ENCODE data around the gene NCKAP1. TPM values are rescaled to one million over a fixed set of nuclear protein-coding genes. Genes with fewer than 3 reads are reported as not detected.

NCKAP1 gene
- total and polyA plus RNA-seq, 4 donors = 16.1 to 64.2 (median 24.4) TPM

DNA sequence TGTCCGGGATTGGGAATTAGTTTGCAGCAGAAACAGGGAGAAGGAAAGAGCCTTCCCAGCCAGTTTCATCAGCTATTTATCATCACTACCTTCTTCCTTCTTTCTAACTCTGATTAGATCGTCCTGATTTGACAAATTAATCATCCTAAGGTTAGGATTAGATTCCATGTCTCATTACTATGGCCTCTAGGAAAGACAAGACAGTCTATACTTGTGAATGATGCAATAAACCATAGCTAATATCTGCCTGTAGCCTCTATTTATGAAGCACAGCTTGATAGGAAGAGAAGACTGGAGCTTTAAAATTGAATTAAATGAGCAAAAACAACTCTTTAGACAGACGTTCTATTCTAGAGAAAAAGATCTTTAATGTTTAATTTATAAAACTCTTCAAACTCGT lies 146.6 kb downstream of the NCKAP1 start:
- no peaks in the 10 kb centered on the region for H3K36me3 ChIP-seq (ENCODE audit: control insufficient read depth in 4 of 4, insufficient read depth in 3 of 4, low read depth in 1 of 4, low read length in 3 of 4)
- H3K4me3 ChIP-seq (ENCODE audit: low read depth in 1 of 3, low read length in 3 of 3) = no peak overlapping the region
- H3K27ac ChIP-seq (ENCODE audit: low read depth in 1 of 2, low read length in 2 of 2) = no peak overlapping the region
- H3K9ac ChIP-seq (ENCODE audit: low read depth in 1 of 2, low read length in 2 of 2) = no peak overlapping the region
- no peaks in the 10 kb centered on the region for H3K27me3 ChIP-seq (ENCODE audit: control insufficient read depth in 4 of 4, insufficient read depth in 4 of 4, low read length in 3 of 4)
- WGBS = 61% methylated on average over 4 of the region's 4 CpGs
- H3K9me3 ChIP-seq (ENCODE audit: control insufficient read depth in 4 of 4, low read length in 3 of 4) = peaks cover 0 to 7% (median under 1%) of the 10 kb centered on the region in 4 donors
- TF ChIP-seq HNF4A (conservative IDR thresholded peaks at IDR 0.05) (no peak), FOXA1 (IDR thresholded peaks at IDR 0.05) (no peak), EGR1 (IDR thresholded peaks at IDR 0.05; ENCODE audit: low read depth in 2 of 2) (no peak), HNF4G (IDR thresholded peaks at IDR 0.05) (no peak), RAD21 (IDR thresholded peaks at IDR 0.05) (no peak), YY1 (IDR thresholded peaks at IDR 0.05) (no peak), FOXA2 (IDR thresholded peaks at IDR 0.05) (no peak), SP1 (IDR thresholded peaks at IDR 0.05) (no peak)
- TF ChIP-seq, protein P1, sequence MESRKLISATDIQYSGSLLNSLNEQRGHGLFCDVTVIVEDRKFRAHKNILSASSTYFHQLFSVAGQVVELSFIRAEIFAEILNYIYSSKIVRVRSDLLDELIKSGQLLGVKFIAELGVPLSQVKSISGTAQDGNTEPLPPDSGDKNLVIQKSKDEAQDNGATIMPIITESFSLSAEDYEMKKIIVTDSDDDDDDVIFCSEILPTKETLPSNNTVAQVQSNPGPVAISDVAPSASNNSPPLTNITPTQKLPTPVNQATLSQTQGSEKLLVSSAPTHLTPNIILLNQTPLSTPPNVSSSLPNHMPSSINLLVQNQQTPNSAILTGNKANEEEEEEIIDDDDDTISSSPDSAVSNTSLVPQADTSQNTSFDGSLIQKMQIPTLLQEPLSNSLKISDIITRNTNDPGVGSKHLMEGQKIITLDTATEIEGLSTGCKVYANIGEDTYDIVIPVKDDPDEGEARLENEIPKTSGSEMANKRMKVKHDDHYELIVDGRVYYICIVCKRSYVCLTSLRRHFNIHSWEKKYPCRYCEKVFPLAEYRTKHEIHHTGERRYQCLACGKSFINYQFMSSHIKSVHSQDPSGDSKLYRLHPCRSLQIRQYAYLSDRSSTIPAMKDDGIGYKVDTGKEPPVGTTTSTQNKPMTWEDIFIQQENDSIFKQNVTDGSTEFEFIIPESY (IDR thresholded peaks at IDR 0.05) = no peak
- TF ChIP-seq, protein P2, sequence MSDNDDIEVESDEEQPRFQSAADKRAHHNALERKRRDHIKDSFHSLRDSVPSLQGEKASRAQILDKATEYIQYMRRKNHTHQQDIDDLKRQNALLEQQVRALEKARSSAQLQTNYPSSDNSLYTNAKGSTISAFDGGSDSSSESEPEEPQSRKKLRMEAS (IDR thresholded peaks at IDR 0.05) = no peak
- TF ChIP-seq, protein P3, sequence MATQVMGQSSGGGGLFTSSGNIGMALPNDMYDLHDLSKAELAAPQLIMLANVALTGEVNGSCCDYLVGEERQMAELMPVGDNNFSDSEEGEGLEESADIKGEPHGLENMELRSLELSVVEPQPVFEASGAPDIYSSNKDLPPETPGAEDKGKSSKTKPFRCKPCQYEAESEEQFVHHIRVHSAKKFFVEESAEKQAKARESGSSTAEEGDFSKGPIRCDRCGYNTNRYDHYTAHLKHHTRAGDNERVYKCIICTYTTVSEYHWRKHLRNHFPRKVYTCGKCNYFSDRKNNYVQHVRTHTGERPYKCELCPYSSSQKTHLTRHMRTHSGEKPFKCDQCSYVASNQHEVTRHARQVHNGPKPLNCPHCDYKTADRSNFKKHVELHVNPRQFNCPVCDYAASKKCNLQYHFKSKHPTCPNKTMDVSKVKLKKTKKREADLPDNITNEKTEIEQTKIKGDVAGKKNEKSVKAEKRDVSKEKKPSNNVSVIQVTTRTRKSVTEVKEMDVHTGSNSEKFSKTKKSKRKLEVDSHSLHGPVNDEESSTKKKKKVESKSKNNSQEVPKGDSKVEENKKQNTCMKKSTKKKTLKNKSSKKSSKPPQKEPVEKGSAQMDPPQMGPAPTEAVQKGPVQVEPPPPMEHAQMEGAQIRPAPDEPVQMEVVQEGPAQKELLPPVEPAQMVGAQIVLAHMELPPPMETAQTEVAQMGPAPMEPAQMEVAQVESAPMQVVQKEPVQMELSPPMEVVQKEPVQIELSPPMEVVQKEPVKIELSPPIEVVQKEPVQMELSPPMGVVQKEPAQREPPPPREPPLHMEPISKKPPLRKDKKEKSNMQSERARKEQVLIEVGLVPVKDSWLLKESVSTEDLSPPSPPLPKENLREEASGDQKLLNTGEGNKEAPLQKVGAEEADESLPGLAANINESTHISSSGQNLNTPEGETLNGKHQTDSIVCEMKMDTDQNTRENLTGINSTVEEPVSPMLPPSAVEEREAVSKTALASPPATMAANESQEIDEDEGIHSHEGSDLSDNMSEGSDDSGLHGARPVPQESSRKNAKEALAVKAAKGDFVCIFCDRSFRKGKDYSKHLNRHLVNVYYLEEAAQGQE (IDR thresholded peaks at IDR 0.05) = no peak
- TF ChIP-seq, protein P4, sequence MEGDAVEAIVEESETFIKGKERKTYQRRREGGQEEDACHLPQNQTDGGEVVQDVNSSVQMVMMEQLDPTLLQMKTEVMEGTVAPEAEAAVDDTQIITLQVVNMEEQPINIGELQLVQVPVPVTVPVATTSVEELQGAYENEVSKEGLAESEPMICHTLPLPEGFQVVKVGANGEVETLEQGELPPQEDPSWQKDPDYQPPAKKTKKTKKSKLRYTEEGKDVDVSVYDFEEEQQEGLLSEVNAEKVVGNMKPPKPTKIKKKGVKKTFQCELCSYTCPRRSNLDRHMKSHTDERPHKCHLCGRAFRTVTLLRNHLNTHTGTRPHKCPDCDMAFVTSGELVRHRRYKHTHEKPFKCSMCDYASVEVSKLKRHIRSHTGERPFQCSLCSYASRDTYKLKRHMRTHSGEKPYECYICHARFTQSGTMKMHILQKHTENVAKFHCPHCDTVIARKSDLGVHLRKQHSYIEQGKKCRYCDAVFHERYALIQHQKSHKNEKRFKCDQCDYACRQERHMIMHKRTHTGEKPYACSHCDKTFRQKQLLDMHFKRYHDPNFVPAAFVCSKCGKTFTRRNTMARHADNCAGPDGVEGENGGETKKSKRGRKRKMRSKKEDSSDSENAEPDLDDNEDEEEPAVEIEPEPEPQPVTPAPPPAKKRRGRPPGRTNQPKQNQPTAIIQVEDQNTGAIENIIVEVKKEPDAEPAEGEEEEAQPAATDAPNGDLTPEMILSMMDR (IDR thresholded peaks at IDR 0.05; ENCODE audit: low read depth, low read length, missing input control) = no peak
- TF ChIP-seq, protein P5, sequence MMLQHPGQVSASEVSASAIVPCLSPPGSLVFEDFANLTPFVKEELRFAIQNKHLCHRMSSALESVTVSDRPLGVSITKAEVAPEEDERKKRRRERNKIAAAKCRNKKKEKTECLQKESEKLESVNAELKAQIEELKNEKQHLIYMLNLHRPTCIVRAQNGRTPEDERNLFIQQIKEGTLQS (IDR thresholded peaks at IDR 0.05) = no peak
- DNase-seq (ENCODE audit: low spot score) = no peak
- H3K4me1 ChIP-seq (ENCODE audit: control insufficient read depth in 4 of 4, insufficient read depth in 4 of 4, low read length in 3 of 4) = peaks cover 0 to 11% (median 2%) of the 10 kb centered on the region in 4 donors

DNA sequence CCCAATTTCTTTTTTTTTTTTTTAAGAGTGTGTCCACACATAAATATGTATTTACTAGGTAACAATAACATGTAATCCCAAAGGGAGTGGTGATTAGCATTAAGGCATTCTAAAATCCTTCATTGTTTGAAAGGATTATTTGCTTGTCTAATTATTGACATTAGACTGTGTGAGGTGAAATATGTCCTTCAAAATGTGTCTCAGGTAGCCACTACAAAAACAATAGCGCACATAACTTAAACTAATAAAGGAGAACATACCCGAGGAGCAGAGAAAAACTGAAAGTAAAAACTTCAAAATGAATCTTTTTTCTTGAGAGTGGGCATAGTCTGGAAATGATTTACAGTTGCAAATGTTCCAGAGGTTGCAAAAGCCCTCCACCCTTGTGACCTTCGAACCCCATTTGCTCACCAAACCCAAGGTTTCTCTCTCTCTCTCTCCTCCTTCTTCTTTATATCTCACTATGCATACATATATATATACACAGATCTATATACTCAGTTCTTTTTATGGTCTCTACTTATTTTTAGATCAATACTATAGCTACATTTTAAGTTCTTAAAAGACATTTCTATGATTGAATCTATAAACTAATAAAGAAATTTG lies 147.4 kb downstream of the NCKAP1 start:
- peaks cover 0 to 7% (median under 1%) of the 10 kb centered on the region in 4 donors for H3K9me3 ChIP-seq (ENCODE audit: control insufficient read depth in 4 of 4, low read length in 3 of 4)
- H3K27ac ChIP-seq (ENCODE audit: low read depth in 1 of 2, low read length in 2 of 2) = no peak overlapping the region
- 24% methylated on average over 3 of the region's 3 CpGs for WGBS
- no peaks in the 10 kb centered on the region for H3K27me3 ChIP-seq (ENCODE audit: control insufficient read depth in 4 of 4, insufficient read depth in 4 of 4, low read length in 3 of 4)
- no peak for DNase-seq (ENCODE audit: low spot score)
- H3K4me1 ChIP-seq (ENCODE audit: control insufficient read depth in 4 of 4, insufficient read depth in 4 of 4, low read length in 3 of 4) = peaks cover 0 to 11% (median 2%) of the 10 kb centered on the region in 4 donors
- peak overlapping the region; percentile 14 to 60 for H3K9ac ChIP-seq (ENCODE audit: low read depth in 1 of 2, low read length in 2 of 2)
- no peaks in the 10 kb centered on the region for H3K36me3 ChIP-seq (ENCODE audit: control insufficient read depth in 4 of 4, insufficient read depth in 3 of 4, low read depth in 1 of 4, low read length in 3 of 4)
- peak overlapping the region; percentile 30 to 47 (median 37) for H3K4me3 ChIP-seq (ENCODE audit: low read depth in 1 of 3, low read length in 3 of 3)
- TF ChIP-seq RXRA (IDR thresholded peaks at IDR 0.05) = peak in 1 of 2 donors; percentile 39
- peak in 1 of 2 donors; percentile 11 for TF ChIP-seq RAD21 (IDR thresholded peaks at IDR 0.05)
- TF ChIP-seq, protein P5 (IDR thresholded peaks at IDR 0.05) = peak; percentile 14
- TF ChIP-seq, protein P1 (IDR thresholded peaks at IDR 0.05) = no peak
- peak; percentile 43 to 79 for TF ChIP-seq HNF4A (conservative IDR thresholded peaks at IDR 0.05)
- TF ChIP-seq HNF4G (IDR thresholded peaks at IDR 0.05) = peak; percentile 38
- TF ChIP-seq, protein P3 (IDR thresholded peaks at IDR 0.05) = no peak
- TF ChIP-seq FOXA2 (IDR thresholded peaks at IDR 0.05) = no peak

Measured in liver (tissue), 9 donors.